H1 (cell line): ENCODE data around the gene P3R3URF. TPM values are rescaled to one million over a fixed set of nuclear protein-coding genes. Genes with fewer than 3 reads are reported as not detected.

Source experiments
- CTCF ChIA-PET: fragments of 300-600 bp; sonication (Branson Sonifier 250); formaldehyde crosslinking; loops from one replicate; lab custom pipeline; 2021; ENCODE audit not compliant: partially characterized antibody; lab: Charles Lee
- POLR2A ChIA-PET: fragments of 300-600 bp; sonication (Branson Sonifier 250); formaldehyde crosslinking; loops from one replicate; lab custom pipeline; 2021; ENCODE audit warnings: inconsistent platforms; ENCODE audit not compliant: partially characterized antibody; lab: Charles Lee
- DNase-seq, 2 experiments: peaks; one replicate each; pipeline versions ENCODE4 v3.0.0 to v3.0.0-alpha.2; 2010 to 2022; ENCODE audit warnings: low spot score in 2 of 2, low read depth in 1 of 2, mixed read lengths in 1 of 2
- FAIRE-seq: peaks from 2 replicates; lab custom pipeline; 2011; peaks lifted over from hg19 to GRCh38; lab: Jason Lieb, UNC
- H2AFZ ChIP-seq: 2 replicates; pipeline ENCODE4 v1.8.1; 2012; ENCODE audit warnings: low read length, inconsistent platforms
- H2AK5ac ChIP-seq: 2 replicates; pipeline ENCODE4 v1.6.1; 2013; ENCODE audit warnings: low read depth, low read length
- H2BK120ac ChIP-seq: replicated peaks from 2 replicates; pipeline ENCODE3; 2013; ENCODE audit warnings: low read depth, low read length, inconsistent platforms
- H2BK12ac ChIP-seq: 2 replicates; pipeline ENCODE4 v1.6.1; 2013; ENCODE audit warnings: low read depth, low read length
- H2BK15ac ChIP-seq: 2 replicates; pipeline ENCODE4 v1.6.1; 2013; ENCODE audit warnings: low read length
- H2BK20ac ChIP-seq: 2 replicates; pipeline ENCODE4 v1.6.1; 2013; ENCODE audit warnings: low read length
- H2BK5ac ChIP-seq: 2 replicates; pipeline ENCODE4 v1.6.1; 2013; ENCODE audit warnings: low read depth, low read length
- H3K14ac ChIP-seq: 2 replicates; pipeline ENCODE4 v1.6.1; 2013; ENCODE audit warnings: inconsistent platforms; ENCODE audit not compliant: insufficient read length
- H3K18ac ChIP-seq: 2 replicates; pipeline ENCODE4 v1.6.1; 2013; ENCODE audit warnings: low read length; ENCODE audit errors: extremely low read depth
- H3K23ac ChIP-seq: 2 replicates; pipeline ENCODE4 v1.6.1; 2013; ENCODE audit warnings: inconsistent platforms; ENCODE audit not compliant: insufficient read length
- H3K23me2 ChIP-seq: 2 replicates; pipeline ENCODE4 v1.6.1; 2013; ENCODE audit warnings: low read depth, low read length
- H3K27ac ChIP-seq: 2 replicates; pipeline ENCODE4 v1.6.1; 2011; ENCODE audit warnings: low read depth, low read length, inconsistent platforms
- H3K27me3 ChIP-seq, 4 experiments: replicated peaks in 1 of 4; 1 replicate in 1 of 4; 2 replicates in 3 of 4; pipeline versions ENCODE4 v1.6.1 to v1.8.1; 2011 to 2013; ENCODE audit warnings: low read length in 3 of 4, mild to moderate bottlenecking in 3 of 4, inconsistent platforms in 2 of 4, mixed read lengths in 2 of 4, moderate library complexity in 1 of 4; ENCODE audit not compliant: control insufficient read depth in 3 of 4, insufficient read depth in 3 of 4; ENCODE audit errors: extremely low read depth in 1 of 4
- H3K36me3 ChIP-seq, 4 experiments: 2 replicates each; pipeline versions ENCODE4 v1.6.1 to v1.8.1; 2011 to 2013; ENCODE audit warnings: mild to moderate bottlenecking in 4 of 4, low read length in 3 of 4, moderate library complexity in 2 of 4, control low read depth in 1 of 4, inconsistent platforms in 1 of 4; ENCODE audit not compliant: insufficient read depth in 4 of 4, control insufficient read depth in 2 of 4
- H3K4ac ChIP-seq: replicated peaks from 2 replicates; pipeline ENCODE3; 2013; ENCODE audit warnings: low read length, low read depth, mixed read lengths, inconsistent platforms; ENCODE audit not compliant: insufficient read length
- H3K4me1 ChIP-seq, 4 experiments: replicated peaks in 1 of 4; 1 replicate in 1 of 4; 2 replicates in 3 of 4; pipeline versions ENCODE4 v1.6.1 to v1.8.1; 2011 to 2013; ENCODE audit warnings: low read length in 3 of 4, inconsistent platforms in 2 of 4, mixed read lengths in 1 of 4; ENCODE audit not compliant: insufficient read depth in 4 of 4, control insufficient read depth in 3 of 4
- H3K4me2 ChIP-seq, 2 experiments: 2 replicates each; pipeline versions ENCODE4 v1.6.1 to v1.8.1; 2011 to 2013; ENCODE audit warnings: low read depth in 2 of 2, low read length in 2 of 2, control low read depth in 1 of 2, inconsistent platforms in 1 of 2, mild to moderate bottlenecking in 1 of 2; ENCODE audit not compliant: insufficient read depth in 1 of 2
- H3K4me3 ChIP-seq, 4 experiments: fragments of 200-600, 300-600 bp in 1 of 4; sonication (generic), shearing (Covaris generic), sonication (Bioruptor Twin) in 1 of 4; 2 replicates each; pipeline versions ENCODE4 v1.5.1 to v1.8.1; 2011 to 2016; ENCODE audit warnings: low read length in 4 of 4, low read depth in 3 of 4, control low read depth in 2 of 4, inconsistent platforms in 2 of 4, mild to moderate bottlenecking in 2 of 4, mixed read lengths in 1 of 4, moderate library complexity in 1 of 4; ENCODE audit not compliant: insufficient read depth in 2 of 4; ENCODE audit errors: extremely low read depth in 1 of 4
- H3K56ac ChIP-seq: replicated peaks from 2 replicates; pipeline ENCODE3; 2013; ENCODE audit warnings: low read depth, mild to moderate bottlenecking, mixed read lengths, low read length, inconsistent platforms; ENCODE audit not compliant: insufficient read length
- H3K79me1 ChIP-seq: 2 replicates; pipeline ENCODE4 v1.6.1; 2013; ENCODE audit warnings: low read depth, low read length, control low read depth
- H3K79me2 ChIP-seq, 2 experiments: 2 replicates each; pipeline versions ENCODE4 v1.6.1 to v1.8.1; 2012 to 2013; ENCODE audit warnings: low read length in 2 of 2, mild to moderate bottlenecking in 2 of 2, inconsistent platforms in 1 of 2; ENCODE audit not compliant: insufficient read depth in 2 of 2, control insufficient read depth in 1 of 2
- H3K9ac ChIP-seq, 4 experiments: replicated peaks in 1 of 4; 1 replicate in 1 of 4; 2 replicates in 3 of 4; pipeline versions ENCODE4 v1.6.1 to v1.8.1; 2011 to 2013; ENCODE audit warnings: low read depth in 3 of 4, low read length in 3 of 4, control low read depth in 2 of 4, mild to moderate bottlenecking in 2 of 4, moderate library complexity in 2 of 4, inconsistent platforms in 1 of 4; ENCODE audit errors: extremely low read depth in 1 of 4
- H3K9me3 ChIP-seq, 2 experiments: 2 replicates each; pipeline versions ENCODE4 v1.6.1 to v1.8.1; 2012 to 2013; ENCODE audit warnings: mild to moderate bottlenecking in 2 of 2, moderate library complexity in 2 of 2, control low read depth in 1 of 2, inconsistent platforms in 1 of 2, low read depth in 1 of 2, low read length in 1 of 2, mixed read lengths in 1 of 2; ENCODE audit not compliant: insufficient read depth in 2 of 2
- H4K20me1 ChIP-seq, 2 experiments: replicated peaks in 1 of 2; 2 replicates each; pipeline versions ENCODE3 to v1.8.1; 2011 to 2013; ENCODE audit warnings: inconsistent platforms in 2 of 2, low read length in 2 of 2, mild to moderate bottlenecking in 1 of 2; ENCODE audit not compliant: insufficient read depth in 2 of 2, control insufficient read depth in 1 of 2
- H4K5ac ChIP-seq: 2 replicates; pipeline ENCODE4 v1.6.1; 2013; ENCODE audit warnings: low read length, low read depth, mixed read lengths, inconsistent platforms; ENCODE audit not compliant: insufficient read length
- H4K8ac ChIP-seq: 2 replicates; pipeline ENCODE4 v1.8.0; 2013; ENCODE audit warnings: mild to moderate bottlenecking, moderate library complexity, low read length, inconsistent platforms; ENCODE audit not compliant: insufficient read depth; ENCODE audit errors: extremely low read depth
- H4K91ac ChIP-seq: replicated peaks from 2 replicates; pipeline ENCODE3; 2013; ENCODE audit warnings: low read length, mixed read lengths, inconsistent platforms; ENCODE audit not compliant: insufficient read length
- ASH2L ChIP-seq: fragments of 200-600, 300-600 bp; sonication (generic); IDR thresholded peaks from one replicate; pipeline ENCODE4 v1.7.1; 2017; ENCODE audit warnings: low read length
- BRCA1 ChIP-seq: IDR thresholded peaks from 2 replicates; pipeline ENCODE4 v1.6.1; 2012; ENCODE audit warnings: low read depth, low read length, improper control_type of control experiment
- CBX8 ChIP-seq: fragments of 300-800, 300-1000 bp; sonication (generic); IDR thresholded peaks from 2 replicates; pipeline ENCODE4 v1.7.1; 2016; ENCODE audit warnings: low read depth, low read length, borderline replicate concordance
- CHD1 ChIP-seq: IDR thresholded peaks from 2 replicates; pipeline ENCODE4 v1.6.1; 2012; ENCODE audit warnings: low read depth, low read length, improper control_type of control experiment
- JUN ChIP-seq: IDR thresholded peaks from 2 replicates; pipeline ENCODE4 v1.6.1; 2011; ENCODE audit warnings: low read depth, mild to moderate bottlenecking, improper control_type of control experiment, low read length
- POLR2A ChIP-seq, 2 experiments: IDR thresholded peaks; 1 replicate in 1 of 2; 2 replicates in 1 of 2; pipeline ENCODE4 v1.6.1; 2011; ENCODE audit warnings: low read depth in 2 of 2, low read length in 2 of 2, mild to moderate bottlenecking in 2 of 2; ENCODE audit errors: control extremely low read depth in 1 of 2
- SIX5 ChIP-seq: IDR thresholded peaks from 2 replicates; pipeline ENCODE4 v1.6.1; 2011; ENCODE audit warnings: mild to moderate bottlenecking, low read depth, low read length
- TAF1 ChIP-seq: IDR thresholded peaks from 2 replicates; pipeline ENCODE4 v1.6.1; 2011; ENCODE audit warnings: mild to moderate bottlenecking, low read depth, low read length
- TAF7 ChIP-seq: optimal IDR thresholded peaks from 2 replicates; pipeline ENCODE3; 2011; ENCODE audit warnings: low read depth, mild to moderate bottlenecking, inconsistent platforms, low read length, moderate library complexity, borderline replicate concordance
- WGBS, 2 experiments: shearing (Covaris generic) in 1 of 2; methylation state at CpG; one replicate each; pipeline versions ENCODE4 v1.1.6 to v1.1.7; 2013 to 2015; ENCODE audit warnings: low lambda C conversion rate in 2 of 2, mixed read lengths in 2 of 2, inconsistent platforms in 1 of 2, low coverage in 1 of 2, missing lambda C conversion rate in 1 of 2; ENCODE audit not compliant: insufficient replicate concordance in 2 of 2, insufficient coverage in 1 of 2, insufficient read length in 1 of 2; ENCODE audit errors: extremely low coverage in 1 of 2, missing lambda C conversion rate in 1 of 2; 5-methylcytosine and 5-hydroxymethylcytosine counted together
- polyA plus RNA-seq, 7 experiments: library from polyadenylated mRNA; depleted of rRNA in 3 of 7; stranded (reverse) in 5 of 7; unstranded in 2 of 7; fragments of >200 nt in 5 of 7; fragments of 200-250 nt in 2 of 7; gene quantifications; 1 replicate in 5 of 7; 2 replicates in 1 of 7; 4 replicates in 1 of 7; pipeline versions ENCODE4 v1.2.1 to v1.2.3, GENCODE V29; 2011 to 2013; ENCODE audit warnings: missing spikeins in 2 of 7, mixed read lengths in 2 of 7
- total RNA-seq: library from RNA; stranded (reverse); fragmentation: NEBNext Ultra II Directional; extraction: Animal tissue kit (Norgen Biotek cat#: 25700); gene quantifications from 2 replicates; pipeline ENCODE4 v1.2.1, GENCODE V29; 2021
- TF ChIP-seq, protein P1 (sequence below), 3 experiments: IDR thresholded peaks; 1 replicate in 2 of 3; 2 replicates in 1 of 3; pipeline versions ENCODE4 v1.5.1 to v1.6.1; 2011; ENCODE audit warnings: low read length in 3 of 3, mild to moderate bottlenecking in 3 of 3, inconsistent platforms in 2 of 3, low read depth in 1 of 3, moderate library complexity in 1 of 3; ENCODE audit not compliant: insufficient read depth in 1 of 3; ENCODE audit errors: control extremely low read depth in 1 of 3

P3R3URF gene
- total and polyA plus RNA-seq, 2 of the 8 experiments (the other 6 are each of a cell fraction or from before 2014, with no cell fraction given) = not detected

- H3K14ac ChIP-seq = no peak overlapping the region
- H4K20me1 ChIP-seq = no peaks in the 10 kb centered on the region
- no peak overlapping the region for H3K9ac ChIP-seq
- FAIRE-seq (no peak), DNase-seq (no peak)
- H3K27ac ChIP-seq = no peak overlapping the region
- H2BK12ac ChIP-seq = no peak overlapping the region
- H2BK15ac ChIP-seq = no peak overlapping the region
- H2AFZ ChIP-seq = no peak overlapping the region
- H3K23ac ChIP-seq = no peak overlapping the region
- no peak overlapping the region for H3K56ac ChIP-seq
- TF ChIP-seq SIX5 = no peak
- no peak for TF ChIP-seq CHD1
- no peak for TF ChIP-seq TAF1
- TF ChIP-seq CBX8 = no peak
- TF ChIP-seq BRCA1 = no peak
- no peak for TF ChIP-seq JUN
- no peak for TF ChIP-seq POLR2A (IDR thresholded peaks at IDR 0.05; ENCODE audit: control extremely low read depth in 1 of 2, low read depth in 2 of 2, low read length in 2 of 2)
- TF ChIP-seq, protein P1, sequence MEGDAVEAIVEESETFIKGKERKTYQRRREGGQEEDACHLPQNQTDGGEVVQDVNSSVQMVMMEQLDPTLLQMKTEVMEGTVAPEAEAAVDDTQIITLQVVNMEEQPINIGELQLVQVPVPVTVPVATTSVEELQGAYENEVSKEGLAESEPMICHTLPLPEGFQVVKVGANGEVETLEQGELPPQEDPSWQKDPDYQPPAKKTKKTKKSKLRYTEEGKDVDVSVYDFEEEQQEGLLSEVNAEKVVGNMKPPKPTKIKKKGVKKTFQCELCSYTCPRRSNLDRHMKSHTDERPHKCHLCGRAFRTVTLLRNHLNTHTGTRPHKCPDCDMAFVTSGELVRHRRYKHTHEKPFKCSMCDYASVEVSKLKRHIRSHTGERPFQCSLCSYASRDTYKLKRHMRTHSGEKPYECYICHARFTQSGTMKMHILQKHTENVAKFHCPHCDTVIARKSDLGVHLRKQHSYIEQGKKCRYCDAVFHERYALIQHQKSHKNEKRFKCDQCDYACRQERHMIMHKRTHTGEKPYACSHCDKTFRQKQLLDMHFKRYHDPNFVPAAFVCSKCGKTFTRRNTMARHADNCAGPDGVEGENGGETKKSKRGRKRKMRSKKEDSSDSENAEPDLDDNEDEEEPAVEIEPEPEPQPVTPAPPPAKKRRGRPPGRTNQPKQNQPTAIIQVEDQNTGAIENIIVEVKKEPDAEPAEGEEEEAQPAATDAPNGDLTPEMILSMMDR (IDR thresholded peaks at IDR 0.05; ENCODE audit: control extremely low read depth in 1 of 3, insufficient read depth in 1 of 3, low read depth in 1 of 3, low read length in 3 of 3) = no peak
- no peak for TF ChIP-seq TAF7
- TF ChIP-seq ASH2L = no peak
- H4K5ac ChIP-seq = no peak overlapping the region
- H2BK5ac ChIP-seq = no peak overlapping the region
- no peak overlapping the region for H4K8ac ChIP-seq
- no peaks in the 10 kb centered on the region; a peak in 1 of 4 replicates for H3K79me2 ChIP-seq
- ChIA-PET CTCF (interaction anchor here (1.2 to 4.5 kb wide), 3 partner anchors 11 to 13 kb away, joined by 5 to 21 read pairs (median 15); no protein-coding TSS in a partner anchor), POLR2A (no interaction called here)
- H3K4ac ChIP-seq = no peak overlapping the region
- no peak overlapping the region for H2AK5ac ChIP-seq
- H3K27me3 ChIP-seq = no peaks in the 10 kb centered on the region
- H3K4me3 ChIP-seq = no peak overlapping the region
- H3K4me2 ChIP-seq = no peak overlapping the region
- H4K91ac ChIP-seq = no peak overlapping the region
- 93% methylated on average over 3 of the region's 3 CpGs; no CpG with 5 or more reads in 1 of the 2 experiments for WGBS, 2 experiments
- no peaks in the 10 kb centered on the region for H3K4me1 ChIP-seq
- no peaks in the 10 kb centered on the region for H3K79me1 ChIP-seq
- no peak overlapping the region for H2BK120ac ChIP-seq
- no peaks in the 10 kb centered on the region; a peak in 1 of 8 replicates for H3K36me3 ChIP-seq
- no peaks in the 10 kb centered on the region; the same call in 1 of the 2 replicates for H3K23me2 ChIP-seq
- H3K18ac ChIP-seq = no peak overlapping the region
- H3K9me3 ChIP-seq = no peaks in the 10 kb centered on the region
- H2BK20ac ChIP-seq = no peak overlapping the region
Measured at GRCh38 chr1:46210561-46210960, 34.3 kb upstream of the P3R3URF start.
